K562 (cell line): Measurements from ENCODE around the gene CLCA1. TPM values are rescaled to one million over a fixed set of nuclear protein-coding genes. Genes with fewer than 3 reads are reported as not detected.

Experiments
- ATAC-seq: fragments of 200-7000 bp; cut with Tn5 transposase; 3 replicates; pipeline ENCODE4 v1.9.1; 2020; ENCODE audit warnings: moderate library complexity
- BruUV-seq: library from RNA; stranded (reverse); fragments of 400-500 nt; replicated peaks from 2 replicates; lab custom pipeline; 2021; lab: Mats Ljungman, UMichigan
- CTCF ChIA-PET: fragments of 300-600 bp; formaldehyde crosslinking; extraction: SDS; loops from one replicate; lab custom pipeline; 2021; ENCODE audit warnings: low intra/inter-chr PET ratio; lab: Yijun Ruan, JAX
- POLR2A ChIA-PET: fragments of 300-600, 350-650 bp; sonication (Branson Sonifier 250); formaldehyde crosslinking; extraction: SDS; loops from one replicate; lab custom pipeline; 2021; ENCODE audit warnings: antibody characterized with exemption, inconsistent platforms; lab: Yijun Ruan, JAX
- DNase-seq, 4 experiments: peaks; one replicate each; pipeline versions ENCODE4 v3.0.0 to v3.0.0-alpha.2; 2011 to 2018; ENCODE audit warnings: low spot score in 3 of 4, mixed read lengths in 3 of 4; ENCODE audit errors: extremely low read depth in 1 of 4
- FAIRE-seq: peaks from 2 replicates; lab custom pipeline; 2011; peaks lifted over from hg19 to GRCh38; lab: Jason Lieb, UNC
- H2AFZ ChIP-seq: 2 replicates; pipeline ENCODE4 v1.6.0; 2011; ENCODE audit warnings: low read depth, low read length, control low read depth, inconsistent platforms
- H3K27ac ChIP-seq: fragments of 200-600 bp; 3 replicates; pipeline ENCODE4 v1.8.0; 2011; ENCODE audit warnings: low read depth, mild to moderate bottlenecking, control low read depth, inconsistent platforms, low read length, moderate library complexity, mixed read lengths; ENCODE audit errors: extremely low read depth
- H3K27me3 ChIP-seq, 2 experiments: fragments of 300-600 bp in 1 of 2; 2 replicates in 1 of 2; 3 replicates in 1 of 2; pipeline versions ENCODE4 v1.6.0 to v1.8.0; 2011; ENCODE audit warnings: inconsistent platforms in 2 of 2, low read length in 2 of 2, mild to moderate bottlenecking in 1 of 2, mixed read lengths in 1 of 2, moderate library complexity in 1 of 2; ENCODE audit not compliant: control insufficient read depth in 2 of 2, insufficient read depth in 2 of 2
- H3K36me3 ChIP-seq: fragments of 300-600 bp; 3 replicates; pipeline ENCODE4 v1.8.0; 2011; ENCODE audit warnings: mild to moderate bottlenecking, low read length, inconsistent platforms; ENCODE audit not compliant: control insufficient read depth, insufficient read depth
- H3K4me1 ChIP-seq, 2 experiments: fragments of 200-600 bp in 1 of 2; replicated peaks in 1 of 2; 2 replicates in 1 of 2; 3 replicates in 1 of 2; pipeline versions ENCODE4 v1.5.1 to v1.8.0; 2011; ENCODE audit warnings: inconsistent platforms in 2 of 2, low read length in 2 of 2, mild to moderate bottlenecking in 1 of 2, mixed read lengths in 1 of 2, moderate library complexity in 1 of 2; ENCODE audit not compliant: control insufficient read depth in 2 of 2, insufficient read depth in 2 of 2
- H3K4me2 ChIP-seq: 2 replicates; pipeline ENCODE4 v1.6.1; 2011; ENCODE audit warnings: low read length, control low read depth, inconsistent platforms, mixed read lengths; ENCODE audit not compliant: insufficient read depth
- H3K4me3 ChIP-seq: fragments of 200-600 bp; sonication (generic), shearing (Covaris generic); 2 replicates; pipeline ENCODE4 v1.5.1; 2016; ENCODE audit warnings: control low read depth, inconsistent platforms
- H3K79me2 ChIP-seq: fragments of 200-600 bp; 3 replicates; pipeline ENCODE4 v1.8.0; 2011; ENCODE audit warnings: low read length, inconsistent platforms; ENCODE audit not compliant: control insufficient read depth, insufficient read depth
- H3K9ac ChIP-seq, 2 experiments: 2 replicates each; pipeline versions ENCODE4 v1.6.0 to v1.6.1; 2011; ENCODE audit warnings: low read depth in 2 of 2, low read length in 2 of 2, control low read depth in 1 of 2, inconsistent platforms in 1 of 2, mild to moderate bottlenecking in 1 of 2, mixed read lengths in 1 of 2; ENCODE audit not compliant: insufficient read depth in 1 of 2
- H3K9me1 ChIP-seq: one replicate; pipeline ENCODE4 v1.6.0; 2011; ENCODE audit warnings: inconsistent platforms, mild to moderate bottlenecking, low read length, moderate library complexity; ENCODE audit not compliant: control insufficient read depth, insufficient read depth
- H3K9me3 ChIP-seq: replicated peaks from 2 replicates; pipeline ENCODE4 v1.5.1; 2011; ENCODE audit warnings: low read depth, low read length, inconsistent platforms; ENCODE audit not compliant: control insufficient read depth, insufficient read depth
- H4K20me1 ChIP-seq: replicated peaks from 2 replicates; pipeline ENCODE4 v1.6.1; 2011; ENCODE audit warnings: low read length, inconsistent platforms, mixed read lengths; ENCODE audit not compliant: control insufficient read depth, insufficient read depth
- ATF4 ChIP-seq: fragments of 450-650 bp; formaldehyde crosslinking; IDR thresholded peaks from 2 replicates; pipeline ENCODE4 v1.4.0; 2022; ENCODE audit warnings: mild to moderate bottlenecking, moderate library complexity
- BHLHE40 ChIP-seq: IDR thresholded peaks from 2 replicates; pipeline ENCODE4 v1.6.1; 2011; ENCODE audit warnings: low read length, improper control_type of control experiment
- CBFA2T2 ChIP-seq: fragments of 450-650 bp; conservative IDR thresholded peaks from 2 replicates; pipeline ENCODE4 v1.6.1; 2017; ENCODE audit warnings: mild to moderate bottlenecking
- CEBPB ChIP-seq: fragments of 450-650 bp; IDR thresholded peaks from 2 replicates; pipeline ENCODE4 v1.6.1; 2016; ENCODE audit warnings: missing genetic modification characterization, missing compliant biosample characterization
- COPS2 ChIP-seq: fragments of 450-650 bp; conservative IDR thresholded peaks from 2 replicates; pipeline ENCODE4 v1.6.1; 2016; ENCODE audit warnings: mild to moderate bottlenecking, moderate library complexity
- FOXP1 ChIP-seq: sonication (generic); formaldehyde crosslinking; IDR thresholded peaks from 2 replicates; pipeline ENCODE4 v1.8.0; 2022; ENCODE audit warnings: mild to moderate bottlenecking, missing genetic modification reagents
- PCBP2 ChIP-seq: fragments of 200-400 bp; formaldehyde crosslinking; IDR thresholded peaks from 2 replicates; pipeline ENCODE4 v1.6.1; 2018; ENCODE audit warnings: low read length, low read depth, mild to moderate bottlenecking, moderate library complexity; ENCODE audit not compliant: poor library complexity, severe bottlenecking
- PTRF ChIP-seq: fragments of 450-650 bp; IDR thresholded peaks from 2 replicates; pipeline ENCODE4 v1.6.1; 2016; ENCODE audit warnings: mild to moderate bottlenecking, missing genetic modification characterization, missing compliant biosample characterization
- RBM14 ChIP-seq: fragments of 200-400 bp; formaldehyde crosslinking; IDR thresholded peaks from 2 replicates; pipeline ENCODE4 v1.6.1; 2018; ENCODE audit warnings: low read depth, mild to moderate bottlenecking, low read length, moderate library complexity, borderline replicate concordance; ENCODE audit not compliant: insufficient read depth
- SP2 ChIP-seq: IDR thresholded peaks from 2 replicates; pipeline ENCODE4 v1.6.1; 2011; ENCODE audit warnings: mild to moderate bottlenecking, low read depth, low read length, moderate library complexity; ENCODE audit not compliant: poor library complexity, severe bottlenecking; ENCODE audit errors: extremely low read depth
- TAL1 ChIP-seq: fragments of 450-650 bp; IDR thresholded peaks from 2 replicates; pipeline ENCODE4 v1.6.1; 2016; ENCODE audit warnings: mild to moderate bottlenecking
- WGBS: fragments of 100-300 bp; shearing (Covaris generic); methylation state at CpG from one replicate; pipeline ENCODE4 v1.1.6; 2016; ENCODE audit warnings: low coverage, mixed read lengths; ENCODE audit not compliant: insufficient coverage; ENCODE audit errors: missing lambda C conversion rate; 5-methylcytosine and 5-hydroxymethylcytosine counted together
- in situ Hi-C: fragments of 300-500 bp; cut with MboI; formaldehyde crosslinking; loops from 4 replicates; pipeline ENCODE4 v1.15.0; 2018; ENCODE audit warnings: inconsistent platforms, mixed read lengths
- intact Hi-C: fragments of 100-400 bp; cut with micrococcal nuclease; formaldehyde crosslinking; loops from 2 replicates; pipeline ENCODE4 v1.14.2; 2022
- polyA plus RNA-seq, 8 experiments: library from polyadenylated mRNA; depleted of rRNA in 4 of 8; stranded (reverse) in 5 of 8; unstranded in 3 of 8; fragments of >200 nt; fragmentation: Nextera tagmentation in 2 of 8; fragmentation: Illumina TruSeq in 1 of 8; extraction: Ambion mirVana in 2 of 8; extraction: Trizol in 1 of 8; gene quantifications; 2 replicates each; pipeline versions ENCODE4 v1.2.1 to v1.2.3, GENCODE V29; 2011 to 2014; ENCODE audit warnings: inconsistent platforms in 1 of 8, missing spikeins in 1 of 8
- total RNA-seq, 7 experiments: library from RNA; depleted of rRNA in 6 of 7; stranded (reverse); fragments of >200 nt in 6 of 7; fragmentation: Illumina TruSeq in 2 of 7; extraction: Trizol in 2 of 7; gene quantifications; 2 replicates each; pipeline versions ENCODE4 v1.2.1 to v1.2.3, GENCODE V29; 2011 to 2021; ENCODE audit warnings: low replicate concordance in 1 of 7

The CLCA1 gene
- total and polyA plus RNA-seq, 9 of the 15 experiments (the other 6 are each of a cell fraction or from before 2014, with no cell fraction given) = 0.03 to 0.08 (median 0.04) TPM; not detected in 6

- Histone ChIP-seq H3K27ac (no peak overlapping the region), H3K4me3 (no peak overlapping the region), H4K20me1 (no peaks in the 10 kb centered on the region), H3K9ac (no peak overlapping the region), H3K79me2 (no peaks in the 10 kb centered on the region), H2AFZ (no peak overlapping the region)
- POLR2A ChIA-PET = interaction anchor here (0.7 to 1.5 kb wide), 2 partner anchors 135 to 199 kb away, joined by 3 to 5 read pairs; partner anchors contain the start of gene SH3GLB1
- no TSS peak for BruUV-seq
- TF ChIP-seq CBFA2T2 (no peak), SP2 (no peak), BHLHE40 (no peak), COPS2 (no peak), ATF4 (CRISPR knock-in tag) (no peak), PTRF (tag) (no peak), TAL1 (no peak), RBM14 (no peak), FOXP1 (CRISPR knock-in tag) (no peak), CEBPB (tag) (no peak), PCBP2 (no peak)
- TF ChIP-seq, all 486 proteins: peak for 0
- CTCF ChIA-PET = no interaction called here
- intact Hi-C loops = loop anchor here (5.0 kb wide), 1 partner anchor 247 kb away; no protein-coding TSS in a partner anchor
- 10% methylated on average over 9 of the region's 9 CpGs for WGBS
- H3K27me3 ChIP-seq = peaks cover 14 to 21% of the 10 kb centered on the region in 2 experiments; a peak in 3 of 5 replicates
- H3K36me3 ChIP-seq = no peaks in the 10 kb centered on the region
- no peaks in the 10 kb centered on the region for H3K9me3 ChIP-seq
- H3K9me1 ChIP-seq = no peaks in the 10 kb centered on the region
- DNase-seq = no peak
- no peak overlapping the region for H3K4me2 ChIP-seq
- in situ Hi-C loops = loop anchor here (10.0 kb wide), 1 partner anchor 110 kb away; the partner anchor contains the start of gene ODF2L
- no peaks in the 10 kb centered on the region; a peak in 1 of 5 replicates for H3K4me1 ChIP-seq
- FAIRE-seq = no peak
- no peak for ATAC-seq
Measured at GRCh38 chr1:86504895-86505563, 36.3 kb downstream of the CLCA1 start.
